ENCODE results near the gene MIER2. TPM values are rescaled to one million over a fixed set of nuclear protein-coding genes. Genes with fewer than 3 reads are reported as not detected.
"Not testable (repeated sequence)": the region's sequence is repeated elsewhere in the genome, so short reads cannot be mapped to it uniquely, and the experiment has no call there.

Gene MIER2
- polyA plus RNA-seq, 12 donors: 19.5 to 35.2 (median 24.1) TPM; not detected in 1

- DNase-seq: not testable (repeated sequence)
Measured at GRCh38 chr19:256804-257203, 87.8 kb downstream of the MIER2 start.

Other genes with a start within 250 kb of the MIER2 start
- not detected for gene OR4F17, start 237.7 kb downstream of the MIER2 start, polyA plus RNA-seq (ENCODE audit: insufficient read length in 12 of 12)
- 1 to 10 TPM in 1 of 12 donors, under 1 TPM in 9, not detected in 2; 0.23 to 1.6 (median 0.37) TPM for gene PLPP2, start 53.4 kb downstream of the MIER2 start, polyA plus RNA-seq (ENCODE audit: insufficient read length in 12 of 12)
- 1 to 10 TPM in 2 of 12 donors, under 1 TPM in 8, not detected in 2; 0.50 to 1.6 (median 0.81) TPM for gene C2CD4C, start 64.4 kb upstream of the MIER2 start, polyA plus RNA-seq (ENCODE audit: insufficient read length in 12 of 12)
- gene SHC2, start 116.2 kb upstream of the MIER2 start, polyA plus RNA-seq (ENCODE audit: insufficient read length in 12 of 12): 10 to 100 TPM in 11 of 12 donors, not detected in 1; 19.9 to 49.3 (median 27.0) TPM
- gene MADCAM1, start 151.7 kb upstream of the MIER2 start, polyA plus RNA-seq (ENCODE audit: insufficient read length in 12 of 12): 10 to 100 TPM in 2 of 12 donors, 1 to 10 TPM in 9, not detected in 1; 3.8 to 24.5 (median 7.3) TPM
- gene TPGS1, start 162.7 kb upstream of the MIER2 start, polyA plus RNA-seq (ENCODE audit: insufficient read length in 12 of 12): 10 to 100 TPM in 1 of 12 donors, 1 to 10 TPM in 10, not detected in 1; 2.8 to 26.4 (median 4.6) TPM
- 100 to 1,000 TPM in 1 of 12 donors, 10 to 100 TPM in 10, not detected in 1; 48.4 to 140 (median 61.1) TPM for gene CDC34, start 187.0 kb upstream of the MIER2 start, polyA plus RNA-seq (ENCODE audit: insufficient read length in 12 of 12)
- under 1 TPM in 7 of 12 donors, not detected in 5; 0.20 to 0.72 (median 0.26) TPM for gene GZMM, start 199.3 kb upstream of the MIER2 start, polyA plus RNA-seq (ENCODE audit: insufficient read length in 12 of 12)
- gene BSG, start 227.8 kb upstream of the MIER2 start, polyA plus RNA-seq (ENCODE audit: insufficient read length in 12 of 12): 100 to 1,000 TPM in 11 of 12 donors, not detected in 1; 109 to 224 (median 171) TPM
- under 1 TPM in 10 of 12 donors, not detected in 2; 0.13 to 0.61 (median 0.31) TPM for gene HCN2, start 245.1 kb upstream of the MIER2 start, polyA plus RNA-seq (ENCODE audit: insufficient read length in 12 of 12)

Measured in muscle of arm (tissue), 12 donors.